AG09319 (cell line): Measurements from ENCODE around the gene BCL2A1.
"Not testable (repeated sequence)": the region's sequence is repeated elsewhere in the genome, so short reads cannot be mapped to it uniquely, and the experiment has no call there.

ENCODE experiments used
- DNase-seq: peaks from one replicate; pipeline ENCODE4 v3.0.0-alpha.2; 2010; ENCODE audit warnings: low read depth; ENCODE audit errors: extremely low read depth
- CTCF ChIP-seq: IDR thresholded peaks from 2 replicates; pipeline ENCODE4 v1.5.1; 2011; ENCODE audit warnings: low read depth, mild to moderate bottlenecking, inconsistent platforms, low read length, moderate library complexity

Gene BCL2A1

DNA sequence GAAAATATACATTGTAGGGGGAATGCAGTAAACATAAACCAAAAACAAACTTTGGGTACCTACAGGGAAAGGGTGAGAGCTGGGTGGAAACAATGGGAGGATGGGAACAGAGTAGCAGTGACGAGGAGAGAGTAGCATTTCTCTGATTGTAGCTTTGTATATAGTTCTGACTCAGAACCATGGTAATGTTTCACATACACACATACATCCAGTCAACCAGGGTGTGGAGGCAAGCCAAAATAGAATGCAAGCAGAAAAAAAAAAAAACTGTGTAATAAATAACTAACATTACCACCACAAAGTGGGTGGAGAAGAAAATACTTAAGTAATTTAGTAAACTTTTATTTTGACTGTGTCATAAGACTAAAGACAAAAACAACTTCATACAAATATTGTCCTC, 27.2 kb downstream of the BCL2A1 start:
- TF ChIP-seq CTCF: no peak
- no peak for DNase-seq

DNA sequence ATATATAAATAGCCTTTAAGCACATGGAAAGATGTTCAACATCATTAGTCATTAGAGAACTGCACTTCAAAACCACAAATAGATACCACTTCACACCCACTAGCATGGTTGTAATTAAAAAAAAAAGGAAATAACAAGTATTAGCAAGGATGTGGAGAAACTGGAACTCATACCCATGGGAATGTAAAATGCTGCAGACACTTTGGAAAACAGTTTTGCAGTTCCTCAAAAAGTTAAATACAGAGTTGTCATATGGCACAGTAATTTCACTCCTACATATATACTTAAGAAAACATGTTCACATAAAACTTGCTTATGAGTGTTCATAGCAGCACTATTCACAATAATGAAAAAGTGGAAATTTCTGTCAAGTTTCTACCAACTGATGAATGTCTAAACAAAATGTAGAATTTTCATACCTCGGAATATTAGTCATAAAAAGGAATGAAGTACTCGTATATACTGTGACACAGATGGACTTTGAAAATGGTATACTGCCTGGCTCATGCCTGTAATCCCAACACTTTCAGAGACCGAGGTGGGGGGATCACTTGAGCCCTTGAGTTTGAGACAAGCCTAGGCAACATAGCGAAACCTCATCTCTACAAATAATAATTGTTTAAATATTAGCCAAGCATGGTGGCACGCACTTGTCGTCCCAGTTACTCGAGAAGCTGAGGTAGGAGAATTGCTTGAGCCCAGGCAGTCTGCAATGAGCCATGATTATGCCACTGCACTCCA, 28.1 kb downstream of the BCL2A1 start:
- no peak for TF ChIP-seq CTCF
- no peak for DNase-seq

GRCh38 chr15:79939399-79939798, 31.6 kb downstream of the BCL2A1 start:
- no peak for TF ChIP-seq CTCF
- no peak for DNase-seq

GRCh38 chr15:79938143-79938542, 32.9 kb downstream of the BCL2A1 start:
- no peak for TF ChIP-seq CTCF
- no peak for DNase-seq

DNA sequence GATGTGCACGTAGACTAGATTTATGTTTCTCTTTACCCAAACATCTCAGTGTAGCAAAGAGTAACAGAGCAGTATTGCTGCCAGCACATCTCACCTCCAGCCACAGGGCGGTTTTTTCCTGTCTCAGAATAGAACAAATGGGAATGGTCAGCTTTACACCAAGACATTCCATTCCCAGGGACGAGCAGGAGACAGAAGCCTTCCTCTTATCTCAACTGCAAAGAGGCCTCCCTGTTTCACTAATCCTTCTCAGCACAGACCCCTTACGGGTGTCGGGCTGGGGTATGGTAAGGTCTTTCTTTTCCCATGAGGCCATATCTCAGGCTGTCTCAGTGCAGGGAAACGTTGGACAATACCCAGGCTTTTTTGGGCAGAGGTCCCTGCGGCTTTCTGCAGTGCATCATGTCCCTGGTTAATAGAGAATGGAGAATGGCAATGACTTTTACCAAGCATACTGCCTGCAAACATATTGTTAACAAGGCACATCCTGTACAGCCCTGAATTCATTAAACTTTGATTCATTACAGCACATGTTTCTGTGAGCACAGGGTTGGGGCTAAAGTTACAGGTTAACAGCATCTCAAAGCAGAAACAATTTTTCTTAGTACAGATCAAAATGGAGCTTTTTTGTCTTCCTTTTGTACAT, 35.3 kb downstream of the BCL2A1 start:
- not testable (repeated sequence) for DNase-seq

GRCh38 chr15:79933231-79933630, 37.8 kb downstream of the BCL2A1 start:
- DNase-seq: no peak
- TF ChIP-seq CTCF: no peak

DNA sequence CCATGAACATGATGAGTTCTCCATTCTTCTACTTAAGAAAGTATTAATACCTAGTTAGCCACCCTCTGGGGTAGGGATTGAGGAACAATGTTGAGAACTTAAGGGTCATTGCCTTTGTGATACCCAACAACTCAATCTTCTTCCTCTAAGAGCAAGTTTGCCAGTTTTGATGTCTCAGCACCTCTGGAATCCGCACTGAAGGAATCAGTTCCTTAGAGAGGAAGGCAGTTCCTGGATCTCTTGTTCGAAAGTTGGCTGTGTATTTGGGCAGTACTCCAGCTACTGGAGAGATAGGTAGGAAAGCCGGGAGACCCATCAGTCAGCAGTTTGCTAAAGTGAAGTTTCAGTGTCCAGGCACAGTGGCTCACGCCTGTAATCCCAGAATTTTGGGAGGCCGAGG, 38.5 kb downstream of the BCL2A1 start:
- no peak for TF ChIP-seq CTCF
- DNase-seq: no peak

DNA sequence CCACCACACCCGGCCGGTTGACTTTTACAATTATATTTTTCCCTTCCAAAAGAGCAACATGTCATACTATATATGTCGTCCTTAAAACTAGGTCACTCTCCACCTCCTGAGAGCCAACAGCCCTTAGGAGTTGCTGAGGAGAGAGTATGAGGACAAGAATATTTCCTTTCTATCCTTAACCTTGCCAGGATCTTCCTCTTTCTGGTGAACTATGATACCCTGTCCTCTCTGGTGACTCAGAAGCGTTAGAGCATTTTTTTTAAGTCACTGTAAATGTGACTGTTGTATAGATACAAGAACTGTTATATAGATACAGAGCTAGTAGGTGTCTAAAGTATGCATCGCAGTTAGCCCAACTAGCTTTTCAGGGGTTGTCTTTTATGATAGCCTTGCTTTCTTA, 40.5 kb downstream of the BCL2A1 start:
- no peak for TF ChIP-seq CTCF

More for the DNA sequence above, 40.5 kb downstream of the BCL2A1 start:
- no peak for DNase-seq
